Activated CD8-positive, alpha-beta T cell treated with anti-CD3 and anti-CD28 coated beads for 36 hours (primary cell): ENCODE results near the gene SLC16A8. TPM values are rescaled to one million over a fixed set of nuclear protein-coding genes. Genes with fewer than 3 reads are reported as not detected.

ENCODE experiments used
- ATAC-seq: fragments of 200-7000 bp; cut with Tn5 transposase; one replicate; pipeline ENCODE4 v1.10.0; 2021; ENCODE audit warnings: mild to moderate bottlenecking, moderate library complexity
- CTCF ChIA-PET: fragments of 350-600 bp; sonication (Branson Sonifier 250); formaldehyde crosslinking; loops from one replicate; lab custom pipeline; 2021; ENCODE audit warnings: antibody characterized with exemption; lab: Charles Lee
- POLR2A ChIA-PET: fragments of 350-600 bp; sonication (Branson Sonifier 250); formaldehyde crosslinking; loops from one replicate; lab custom pipeline; 2021; ENCODE audit warnings: antibody characterized with exemption; lab: Charles Lee
- DNase-seq: peaks from one replicate; pipeline ENCODE4 v3.0.0-alpha.2; 2020
- H3K27ac Mint-ChIP-seq: one replicate; pipeline ENCODE4 v1.8.0; 2021; ENCODE audit warnings: mild to moderate bottlenecking, mixed read lengths
- H3K27me3 Mint-ChIP-seq: one replicate; pipeline ENCODE4 v1.8.0; 2021; ENCODE audit warnings: mixed read lengths
- H3K36me3 Mint-ChIP-seq: one replicate; pipeline ENCODE4 v1.8.0; 2021; ENCODE audit warnings: low read depth, mixed read lengths
- H3K4me1 Mint-ChIP-seq: one replicate; pipeline ENCODE4 v1.8.0; 2021; ENCODE audit warnings: low read depth, mixed read lengths
- H3K4me3 Mint-ChIP-seq: one replicate; pipeline ENCODE4 v1.8.0; 2021; ENCODE audit warnings: mild to moderate bottlenecking, moderate library complexity, mixed read lengths
- H3K9me3 Mint-ChIP-seq: one replicate; pipeline ENCODE4 v1.8.0; 2021; ENCODE audit warnings: mixed read lengths
- intact Hi-C: fragments of 100-400 bp; cut with micrococcal nuclease; formaldehyde crosslinking; loops from one replicate; pipeline ENCODE4 v1.10.0; 2022
- total RNA-seq, 2 experiments: library from RNA; stranded (reverse); gene quantifications; one replicate each; pipeline ENCODE4 v1.2.3, GENCODE V29; 2021
- TF ChIP-seq, protein P1 (sequence below): fragments of 200-600 bp; IDR thresholded peaks from one replicate; pipeline ENCODE4 v1.8.0; 2022; ENCODE audit warnings: antibody characterized with exemption, mild to moderate bottlenecking

The SLC16A8 gene
- total RNA-seq, 2 experiments from 2014 or later = not detected

DNA sequence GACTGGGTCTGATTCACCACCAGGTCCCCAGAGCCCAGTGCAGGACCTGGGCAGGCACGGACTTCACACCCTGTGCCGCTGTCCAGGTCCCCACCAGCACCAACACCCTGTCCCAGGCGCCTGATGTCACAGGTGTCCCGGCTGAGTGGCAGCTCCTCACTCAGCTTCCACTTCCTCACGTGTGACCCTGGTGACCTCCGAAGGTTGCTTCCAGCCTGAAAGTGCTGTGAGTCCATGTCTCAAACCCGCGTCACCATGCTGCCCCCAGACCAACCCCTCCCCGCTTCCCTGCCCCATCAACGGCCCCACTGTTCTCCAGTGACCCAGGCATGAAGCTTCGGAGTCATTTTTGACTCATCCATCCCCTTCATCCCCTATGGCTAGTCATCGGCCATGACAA lies 52.5 kb downstream of the SLC16A8 start:
- DNase-seq = no peak
- H3K4me3 Mint-ChIP-seq = no peak overlapping the region
- no peaks in the 10 kb centered on the region for H3K36me3 Mint-ChIP-seq
- no peak for ATAC-seq
- ChIA-PET POLR2A (no interaction called here), CTCF (interaction anchor here (1.0 kb wide), 1 partner anchor 20 kb away, joined by 3 read pairs; no protein-coding TSS in a partner anchor)
- no peaks in the 10 kb centered on the region for H3K4me1 Mint-ChIP-seq
- no peak overlapping the region for H3K27ac Mint-ChIP-seq
- H3K9me3 Mint-ChIP-seq = no peaks in the 10 kb centered on the region
- intact Hi-C loops = no loop called here
- TF ChIP-seq, protein P1, sequence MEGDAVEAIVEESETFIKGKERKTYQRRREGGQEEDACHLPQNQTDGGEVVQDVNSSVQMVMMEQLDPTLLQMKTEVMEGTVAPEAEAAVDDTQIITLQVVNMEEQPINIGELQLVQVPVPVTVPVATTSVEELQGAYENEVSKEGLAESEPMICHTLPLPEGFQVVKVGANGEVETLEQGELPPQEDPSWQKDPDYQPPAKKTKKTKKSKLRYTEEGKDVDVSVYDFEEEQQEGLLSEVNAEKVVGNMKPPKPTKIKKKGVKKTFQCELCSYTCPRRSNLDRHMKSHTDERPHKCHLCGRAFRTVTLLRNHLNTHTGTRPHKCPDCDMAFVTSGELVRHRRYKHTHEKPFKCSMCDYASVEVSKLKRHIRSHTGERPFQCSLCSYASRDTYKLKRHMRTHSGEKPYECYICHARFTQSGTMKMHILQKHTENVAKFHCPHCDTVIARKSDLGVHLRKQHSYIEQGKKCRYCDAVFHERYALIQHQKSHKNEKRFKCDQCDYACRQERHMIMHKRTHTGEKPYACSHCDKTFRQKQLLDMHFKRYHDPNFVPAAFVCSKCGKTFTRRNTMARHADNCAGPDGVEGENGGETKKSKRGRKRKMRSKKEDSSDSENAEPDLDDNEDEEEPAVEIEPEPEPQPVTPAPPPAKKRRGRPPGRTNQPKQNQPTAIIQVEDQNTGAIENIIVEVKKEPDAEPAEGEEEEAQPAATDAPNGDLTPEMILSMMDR = no peak
- H3K27me3 Mint-ChIP-seq = no peaks in the 10 kb centered on the region

DNA sequence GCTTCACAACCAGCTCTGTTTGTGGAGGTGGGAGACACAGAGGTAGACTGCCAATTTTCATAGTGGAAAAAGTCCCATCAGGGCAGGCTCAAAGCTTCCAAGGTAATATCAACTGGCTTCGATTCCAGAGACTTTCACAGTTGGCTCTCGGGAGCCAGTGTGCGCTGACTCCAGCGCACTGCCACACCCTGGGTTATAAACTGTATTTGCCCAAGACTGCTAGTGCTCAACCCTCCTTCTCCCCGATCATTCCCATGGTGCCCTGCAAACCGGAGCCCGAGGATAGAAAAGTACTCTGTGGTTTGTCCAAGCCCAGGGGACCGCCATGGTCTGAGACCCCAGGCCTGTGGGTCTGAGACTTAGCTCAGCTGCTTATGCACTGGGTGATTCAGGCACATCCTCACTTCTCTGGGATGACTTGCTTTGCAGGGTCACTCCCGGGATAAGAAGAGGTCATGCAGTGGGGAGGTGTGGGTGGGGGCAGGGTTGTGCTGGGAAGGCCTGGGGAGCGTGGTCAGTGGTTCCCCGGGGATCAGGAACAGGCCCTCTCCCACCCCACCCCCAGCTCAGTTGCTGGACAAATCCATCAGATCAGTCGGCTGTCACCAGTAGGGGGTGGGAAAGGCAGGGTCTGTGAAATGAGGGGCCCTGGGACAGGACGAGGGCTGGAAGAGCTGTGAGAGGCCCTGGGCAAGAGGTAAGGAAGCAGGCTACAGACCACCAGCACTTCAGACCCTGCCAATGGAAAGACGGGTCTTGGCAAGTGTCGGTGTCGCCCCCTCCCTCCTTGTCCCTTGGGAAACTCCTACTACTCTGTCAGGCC lies 53.5 kb downstream of the SLC16A8 start:
- Mint-ChIP-seq H3K4me1 (no peaks in the 10 kb centered on the region), H3K36me3 (no peaks in the 10 kb centered on the region), H3K9me3 (no peaks in the 10 kb centered on the region), H3K4me3 (no peak overlapping the region), H3K27ac (no peak overlapping the region), H3K27me3 (no peaks in the 10 kb centered on the region)
- ATAC-seq = no peak
- ChIA-PET POLR2A (no interaction called here), CTCF (interaction anchor here (1.0 kb wide), 1 partner anchor 21 kb away, joined by 3 read pairs; no protein-coding TSS in a partner anchor)
- TF ChIP-seq, protein P1 = no peak
- DNase-seq = no peak
- intact Hi-C loops = no loop called here

DNA sequence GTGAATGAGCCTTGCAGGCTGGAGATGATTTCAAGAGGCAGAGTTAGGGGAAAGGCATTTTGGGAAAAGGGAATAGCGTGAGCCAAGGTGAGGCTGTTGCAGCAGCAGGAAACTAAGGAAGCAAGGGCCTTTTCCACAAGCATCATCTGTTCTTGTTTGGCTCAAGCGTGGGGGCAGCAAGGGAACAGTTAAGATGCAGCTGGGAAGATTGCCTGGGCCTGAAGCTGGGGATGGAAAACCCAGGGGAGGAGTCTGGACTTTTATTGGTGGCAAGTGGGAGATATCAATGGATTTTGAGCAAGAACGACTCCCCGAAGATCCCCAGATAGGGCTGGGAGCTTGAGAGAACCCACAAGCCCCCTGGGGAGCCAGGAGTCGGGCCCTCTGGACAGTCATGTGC lies 54.1 kb downstream of the SLC16A8 start:
- ChIA-PET CTCF (no interaction called here), POLR2A (no interaction called here)
- DNase-seq (no peak), ATAC-seq (no peak)
- H3K27ac Mint-ChIP-seq = no peak overlapping the region
- no peaks in the 10 kb centered on the region for H3K36me3 Mint-ChIP-seq
- no peaks in the 10 kb centered on the region for H3K27me3 Mint-ChIP-seq
- no peaks in the 10 kb centered on the region for H3K9me3 Mint-ChIP-seq
- intact Hi-C loops = no loop called here
- TF ChIP-seq, protein P1 = no peak
- H3K4me1 Mint-ChIP-seq = no peaks in the 10 kb centered on the region
- no peak overlapping the region for H3K4me3 Mint-ChIP-seq

DNA sequence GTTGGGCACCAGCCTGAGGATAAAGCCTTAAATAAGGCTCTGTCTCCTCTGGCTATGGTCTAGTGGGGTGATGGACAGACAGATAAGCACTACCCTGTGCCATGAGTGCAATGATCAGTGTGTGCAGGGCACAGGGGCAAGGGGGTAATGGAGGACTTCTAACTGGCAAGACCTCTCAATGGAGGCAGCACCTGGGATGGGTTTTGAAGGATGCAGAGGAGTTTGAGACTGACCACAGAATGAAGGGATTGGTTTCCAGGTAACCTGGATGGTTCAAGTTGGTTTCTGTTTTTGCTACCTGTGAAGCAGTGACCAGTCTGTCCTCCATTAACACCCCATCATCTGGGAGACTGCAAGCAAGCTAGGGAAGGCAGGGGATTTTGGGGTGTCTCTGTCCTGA lies 54.6 kb downstream of the SLC16A8 start:
- POLR2A ChIA-PET = no interaction called here
- intact Hi-C loops = no loop called here
- TF ChIP-seq, protein P1 = no peak
- H3K27ac Mint-ChIP-seq = no peak overlapping the region
- H3K27me3 Mint-ChIP-seq = no peaks in the 10 kb centered on the region
- no peaks in the 10 kb centered on the region for H3K4me1 Mint-ChIP-seq
- H3K9me3 Mint-ChIP-seq = no peaks in the 10 kb centered on the region
- CTCF ChIA-PET = no interaction called here
- no peak overlapping the region for H3K4me3 Mint-ChIP-seq
- DNase-seq (no peak), ATAC-seq (no peak)
- H3K36me3 Mint-ChIP-seq = no peaks in the 10 kb centered on the region

DNA sequence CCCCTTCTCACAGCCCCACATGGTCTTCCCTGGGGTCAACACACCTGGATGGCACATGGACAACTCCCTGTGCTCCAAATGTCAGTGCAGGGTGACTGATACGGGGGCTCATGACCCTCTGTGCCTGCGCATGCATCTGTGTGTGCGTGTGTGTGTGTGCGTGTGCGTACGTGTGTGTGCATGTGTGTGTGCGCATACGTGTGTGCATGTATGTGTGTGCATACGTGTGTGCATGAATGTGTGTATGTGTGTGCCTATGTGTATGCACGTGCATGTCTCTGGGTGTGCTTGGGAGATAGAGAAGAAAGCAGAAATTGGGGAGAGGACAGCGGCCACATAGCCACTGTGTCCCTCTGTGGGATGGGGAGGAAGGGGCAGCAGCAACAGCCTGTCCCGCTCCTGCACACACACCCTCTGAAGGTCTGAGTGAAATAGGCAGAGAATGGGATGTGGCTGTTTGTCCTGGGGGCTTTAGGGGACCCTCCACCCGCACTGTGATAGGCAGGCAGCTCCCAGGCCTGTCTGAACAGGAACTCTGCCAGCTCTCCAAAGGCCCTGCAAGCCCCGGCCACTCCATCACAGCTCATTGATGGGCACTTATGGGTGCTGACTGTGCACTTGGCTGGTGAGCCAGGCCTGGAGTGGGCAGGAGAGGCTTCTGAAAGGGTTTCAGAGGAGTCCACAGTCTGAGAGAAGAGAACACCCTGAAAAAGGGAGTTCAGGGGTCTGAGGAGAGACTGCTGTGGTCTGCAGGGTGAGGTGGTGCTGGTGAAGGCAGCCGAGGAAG lies 55.4 kb downstream of the SLC16A8 start:
- Mint-ChIP-seq H3K27me3 (no peaks in the 10 kb centered on the region), H3K4me3 (no peak overlapping the region), H3K9me3 (no peaks in the 10 kb centered on the region), H3K36me3 (no peaks in the 10 kb centered on the region), H3K27ac (no peak overlapping the region), H3K4me1 (no peaks in the 10 kb centered on the region)
- intact Hi-C loops = no loop called here
- ATAC-seq (no peak), DNase-seq (no peak)
- ChIA-PET CTCF (interaction anchor here (0.8 kb wide), 1 partner anchor 24 kb away, joined by 4 read pairs; no protein-coding TSS in a partner anchor), POLR2A (no interaction called here)
- TF ChIP-seq, protein P1 = no peak
